Stimulated activated effector memory CD8-positive, alpha-beta T cell treated with anti-CD3 and anti-CD28 coated beads, Interleukin-12 subunit alpha, Interleukin-12 subunit beta, amount 100 ng/mL, for 72 hours (primary cell): Measurements from ENCODE around the gene MRPS35.
"Not testable (repeated sequence)": the region's sequence is repeated elsewhere in the genome, so short reads cannot be mapped to it uniquely, and the experiment has no call there.

Experiments used
- ATAC-seq: fragments of 150-1000 bp; cut with Tn5 transposase; 2 replicates; pipeline ENCODE4 v1.10.0; 2021
- DNase-seq, 2 donors: peaks; one replicate each; pipeline ENCODE4 v3.0.0; 2021 to 2022; ENCODE audit warnings: low spot score in 2 of 2
- H3K27ac Mint-ChIP-seq: one replicate; pipeline ENCODE4 v1.8.0; 2022; ENCODE audit warnings: mild to moderate bottlenecking, mixed read lengths
- H3K36me3 Mint-ChIP-seq: one replicate; pipeline ENCODE4 v1.8.0; 2022; ENCODE audit warnings: mild to moderate bottlenecking, mixed read lengths
- H3K4me1 Mint-ChIP-seq: one replicate; pipeline ENCODE4 v1.8.0; 2022; ENCODE audit warnings: mixed read lengths
- H3K4me3 Mint-ChIP-seq: one replicate; pipeline ENCODE4 v1.8.0; 2022; ENCODE audit warnings: mild to moderate bottlenecking, mixed read lengths
- H3K9me3 Mint-ChIP-seq: one replicate; pipeline ENCODE4 v1.8.0; 2022; ENCODE audit warnings: mixed read lengths

Gene MRPS35

GRCh38 chr12:27733791-27734190, 23.2 kb downstream of the MRPS35 start:
- ATAC-seq (no peak), DNase-seq (no peak)
- H3K4me3 Mint-ChIP-seq = no peak overlapping the region
- H3K9me3 Mint-ChIP-seq = no peaks in the 10 kb centered on the region
- H3K36me3 Mint-ChIP-seq = peaks cover 91% of the 10 kb centered on the region
- H3K27ac Mint-ChIP-seq = no peak overlapping the region
- H3K4me1 Mint-ChIP-seq = peaks cover 6% of the 10 kb centered on the region

GRCh38 chr12:27734321-27734720, 23.7 kb downstream of the MRPS35 start:
- H3K4me3 Mint-ChIP-seq, H3K4me1 Mint-ChIP-seq, ATAC-seq, DNase-seq, H3K27ac Mint-ChIP-seq, H3K9me3 Mint-ChIP-seq: not testable (repeated sequence)
- peaks cover 93% of the 10 kb centered on the region for H3K36me3 Mint-ChIP-seq

- ATAC-seq (no peak), DNase-seq (no peak)
- H3K9me3 Mint-ChIP-seq = no peaks in the 10 kb centered on the region
- no peaks in the 10 kb centered on the region for H3K4me1 Mint-ChIP-seq
- no peak overlapping the region for H3K4me3 Mint-ChIP-seq
- H3K27ac Mint-ChIP-seq = no peak overlapping the region
- H3K36me3 Mint-ChIP-seq = peaks cover 70% of the 10 kb centered on the region
Measured at GRCh38 chr12:27743601-27744000, 33.0 kb downstream of the MRPS35 start.

GRCh38 chr12:27745734-27746133, 35.1 kb downstream of the MRPS35 start:
- H3K4me3 Mint-ChIP-seq, H3K27ac Mint-ChIP-seq, ATAC-seq, H3K4me1 Mint-ChIP-seq, DNase-seq, H3K9me3 Mint-ChIP-seq: not testable (repeated sequence)
- H3K36me3 Mint-ChIP-seq = peaks cover 55% of the 10 kb centered on the region

GRCh38 chr12:27747111-27747820, 36.6 kb downstream of the MRPS35 start:
- Mint-ChIP-seq H3K4me3 (no peak overlapping the region), H3K4me1 (no peaks in the 10 kb centered on the region), H3K27ac (no peak overlapping the region), H3K36me3 (peaks cover 49% of the 10 kb centered on the region), H3K9me3 (no peaks in the 10 kb centered on the region)
- DNase-seq = no peak
- no peak for ATAC-seq

- no peak for DNase-seq
- peaks cover 46% of the 10 kb centered on the region for H3K36me3 Mint-ChIP-seq
- ATAC-seq = no peak
- no peaks in the 10 kb centered on the region for H3K9me3 Mint-ChIP-seq
- no peak overlapping the region for H3K4me3 Mint-ChIP-seq
- H3K27ac Mint-ChIP-seq = peak overlapping the region; percentile 20
- no peaks in the 10 kb centered on the region for H3K4me1 Mint-ChIP-seq
Measured at GRCh38 chr12:27751386-27752047, 40.9 kb downstream of the MRPS35 start.

- no peak overlapping the region for H3K27ac Mint-ChIP-seq
- no peaks in the 10 kb centered on the region for H3K9me3 Mint-ChIP-seq
- H3K36me3 Mint-ChIP-seq = peaks cover 47% of the 10 kb centered on the region
- DNase-seq (no peak), ATAC-seq (no peak)
- H3K4me1 Mint-ChIP-seq = no peaks in the 10 kb centered on the region
- H3K4me3 Mint-ChIP-seq = no peak overlapping the region
Measured at GRCh38 chr12:27754795-27755194, 44.2 kb downstream of the MRPS35 start.

- DNase-seq (no peak), ATAC-seq (no peak)
- H3K9me3 Mint-ChIP-seq = no peaks in the 10 kb centered on the region
- H3K4me3 Mint-ChIP-seq = no peak overlapping the region
- no peak overlapping the region for H3K27ac Mint-ChIP-seq
- no peaks in the 10 kb centered on the region for H3K4me1 Mint-ChIP-seq
- peaks cover 40% of the 10 kb centered on the region for H3K36me3 Mint-ChIP-seq
Measured at GRCh38 chr12:27756670-27757195, 46.1 kb downstream of the MRPS35 start.

- no peaks in the 10 kb centered on the region for H3K9me3 Mint-ChIP-seq
- no peak for DNase-seq
- H3K4me3 Mint-ChIP-seq = no peak overlapping the region
- H3K27ac Mint-ChIP-seq = no peak overlapping the region
- no peaks in the 10 kb centered on the region for H3K4me1 Mint-ChIP-seq
- peak; percentile 71 for ATAC-seq
- H3K36me3 Mint-ChIP-seq = peaks cover 7% of the 10 kb centered on the region
Measured at GRCh38 chr12:27762757-27763156, 52.1 kb downstream of the MRPS35 start.

GRCh38 chr12:27766587-27766986, 56.0 kb downstream of the MRPS35 start:
- H3K4me3 Mint-ChIP-seq = no peak overlapping the region

GRCh38 chr12:27769142-27769673, 58.6 kb downstream of the MRPS35 start:
- no peak overlapping the region for H3K4me3 Mint-ChIP-seq
- no peak for DNase-seq
- no peak for ATAC-seq
- H3K4me1 Mint-ChIP-seq = no peaks in the 10 kb centered on the region
- H3K36me3 Mint-ChIP-seq = no peaks in the 10 kb centered on the region
- no peak overlapping the region for H3K27ac Mint-ChIP-seq
- H3K9me3 Mint-ChIP-seq = no peaks in the 10 kb centered on the region

More at GRCh38 chr12:27766587-27766986, 56.0 kb downstream of the MRPS35 start:
- no peaks in the 10 kb centered on the region for H3K36me3 Mint-ChIP-seq
- no peak for ATAC-seq
- no peaks in the 10 kb centered on the region for H3K9me3 Mint-ChIP-seq
- no peak overlapping the region for H3K27ac Mint-ChIP-seq
- no peaks in the 10 kb centered on the region for H3K4me1 Mint-ChIP-seq
- DNase-seq = no peak

- H3K4me1 Mint-ChIP-seq = no peaks in the 10 kb centered on the region
- no peaks in the 10 kb centered on the region for H3K9me3 Mint-ChIP-seq
- ATAC-seq (no peak), DNase-seq (no peak)
- H3K4me3 Mint-ChIP-seq = no peak overlapping the region
- H3K27ac Mint-ChIP-seq = peak overlapping the region; percentile 38
- H3K36me3 Mint-ChIP-seq = no peaks in the 10 kb centered on the region
Measured at GRCh38 chr12:27771481-27772327, 61.1 kb downstream of the MRPS35 start.

- ATAC-seq (no peak), DNase-seq (no peak)
- Mint-ChIP-seq H3K27ac (no peak overlapping the region), H3K9me3 (no peaks in the 10 kb centered on the region), H3K4me3 (no peak overlapping the region), H3K36me3 (no peaks in the 10 kb centered on the region), H3K4me1 (no peaks in the 10 kb centered on the region)
Measured at GRCh38 chr12:27772328-27773049, 61.9 kb downstream of the MRPS35 start.

GRCh38 chr12:27777141-27777540, 66.5 kb downstream of the MRPS35 start:
- peaks cover 20% of the 10 kb centered on the region for H3K4me1 Mint-ChIP-seq
- no peaks in the 10 kb centered on the region for H3K9me3 Mint-ChIP-seq
- no peak overlapping the region for H3K27ac Mint-ChIP-seq
- no peak for ATAC-seq
- H3K36me3 Mint-ChIP-seq = peaks cover 7% of the 10 kb centered on the region
- H3K4me3 Mint-ChIP-seq = no peak overlapping the region
- no peak for DNase-seq

- H3K27ac Mint-ChIP-seq = no peak overlapping the region
- peak overlapping the region; percentile 74 for H3K4me3 Mint-ChIP-seq
- ATAC-seq (no peak), DNase-seq (no peak)
- peaks cover 11% of the 10 kb centered on the region for H3K36me3 Mint-ChIP-seq
- H3K4me1 Mint-ChIP-seq = peaks cover 31% of the 10 kb centered on the region
- no peaks in the 10 kb centered on the region for H3K9me3 Mint-ChIP-seq
Measured at GRCh38 chr12:27778206-27778605, 67.6 kb downstream of the MRPS35 start.
